Measurements from ENCODE around the gene AGK.

DNA sequence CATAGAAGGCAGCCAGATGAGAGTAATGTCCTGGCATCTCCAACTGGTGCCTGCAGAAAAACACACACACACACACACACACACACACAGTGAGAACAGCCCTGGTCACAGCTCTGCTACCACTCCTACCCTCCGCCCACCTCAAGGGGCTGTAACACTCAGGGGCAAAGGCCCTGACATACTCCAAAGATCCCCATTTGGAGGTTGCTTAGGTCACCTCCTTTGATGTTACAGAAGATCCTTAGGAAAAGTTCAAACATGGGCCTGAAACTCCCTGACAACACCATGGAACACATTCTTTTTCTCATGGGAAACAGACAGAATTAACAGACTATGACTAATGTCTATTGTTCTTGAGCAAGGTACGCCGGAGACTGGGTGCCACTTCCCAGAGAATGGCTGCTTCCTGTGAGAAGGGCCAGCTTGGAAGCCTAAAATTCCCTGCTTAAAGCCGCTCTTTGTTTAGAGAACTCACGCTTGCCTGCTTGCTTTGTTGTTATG is 123.0 kb downstream of the AGK start:
- TF ChIP-seq EP300 (IDR thresholded peaks at IDR 0.05): no peak
- TF ChIP-seq POLR2A (IDR thresholded peaks at IDR 0.05): no peak
